Suprapubic skin (tissue), 4 donors: ENCODE measurements around the gene RNF150.

Experiments used
- CTCF ChIP-seq, 2 donors: fragments of 200-600 bp in 1 of 2; fragments of 450-650 bp in 1 of 2; sonication (generic) in 1 of 2; IDR thresholded peaks; one replicate each; pipeline ENCODE4 v1.5.1; 2016 to 2019; ENCODE audit warnings: antibody characterized with exemption in 2 of 2, mild to moderate bottlenecking in 1 of 2, moderate library complexity in 1 of 2
- EP300 ChIP-seq: sonication (generic); formaldehyde crosslinking; IDR thresholded peaks from one replicate; pipeline ENCODE4 v1.6.1; 2017; ENCODE audit warnings: antibody characterized with exemption
- POLR2A ChIP-seq, 2 donors: fragments of 450-650 bp; IDR thresholded peaks; one replicate each; pipeline ENCODE4 v1.6.1; 2017; ENCODE audit warnings: antibody characterized with exemption in 2 of 2, mild to moderate bottlenecking in 2 of 2, moderate library complexity in 2 of 2
- POLR2AphosphoS5 ChIP-seq, 3 donors: sonication (generic); formaldehyde crosslinking; IDR thresholded peaks; one replicate each; pipeline ENCODE4 v1.6.1; 2017; ENCODE audit warnings: antibody characterized with exemption in 3 of 3

- TF ChIP-seq POLR2A (IDR thresholded peaks at IDR 0.05) = no peak
- TF ChIP-seq CTCF (IDR thresholded peaks at IDR 0.05) = no peak
- no peak for TF ChIP-seq POLR2AphosphoS5 (IDR thresholded peaks at IDR 0.05)
- no peak for TF ChIP-seq EP300
These were observed 185.8 kb downstream of the RNF150 start for GRCh38 chr4:140947506-140947905.
